ENCODE data around the gene COX7A2L. TPM values are rescaled to one million over a fixed set of nuclear protein-coding genes. Genes with fewer than 3 reads are reported as not detected.

Gene COX7A2L
- total RNA-seq, 1 donor from 2014 or later: 94.8 TPM

DNA sequence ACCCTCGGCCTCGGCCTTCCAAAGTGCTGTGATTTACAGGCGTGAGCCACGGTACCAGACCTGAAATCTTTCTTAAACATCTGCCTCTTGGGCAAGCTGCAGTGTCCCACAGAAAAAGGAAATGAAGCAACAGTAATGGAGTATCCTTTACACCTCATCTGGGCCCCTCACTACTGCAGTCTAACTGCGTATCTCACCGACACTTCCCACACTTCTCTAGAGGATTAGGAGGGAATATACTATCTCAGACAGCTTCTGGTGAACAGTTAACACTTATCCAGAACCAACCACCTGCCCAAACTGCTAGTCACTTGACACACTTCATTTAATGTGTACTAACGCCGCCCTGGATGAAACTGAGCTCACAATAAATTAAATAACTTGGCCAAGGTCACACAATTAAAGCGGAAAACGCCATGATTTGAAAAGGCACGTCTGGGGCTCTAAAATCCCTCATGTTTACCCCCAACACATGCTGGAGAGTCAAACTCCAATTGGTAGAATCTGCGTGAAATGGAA, 993 bp downstream of the COX7A2L start:
- TF ChIP-seq, protein P1, sequence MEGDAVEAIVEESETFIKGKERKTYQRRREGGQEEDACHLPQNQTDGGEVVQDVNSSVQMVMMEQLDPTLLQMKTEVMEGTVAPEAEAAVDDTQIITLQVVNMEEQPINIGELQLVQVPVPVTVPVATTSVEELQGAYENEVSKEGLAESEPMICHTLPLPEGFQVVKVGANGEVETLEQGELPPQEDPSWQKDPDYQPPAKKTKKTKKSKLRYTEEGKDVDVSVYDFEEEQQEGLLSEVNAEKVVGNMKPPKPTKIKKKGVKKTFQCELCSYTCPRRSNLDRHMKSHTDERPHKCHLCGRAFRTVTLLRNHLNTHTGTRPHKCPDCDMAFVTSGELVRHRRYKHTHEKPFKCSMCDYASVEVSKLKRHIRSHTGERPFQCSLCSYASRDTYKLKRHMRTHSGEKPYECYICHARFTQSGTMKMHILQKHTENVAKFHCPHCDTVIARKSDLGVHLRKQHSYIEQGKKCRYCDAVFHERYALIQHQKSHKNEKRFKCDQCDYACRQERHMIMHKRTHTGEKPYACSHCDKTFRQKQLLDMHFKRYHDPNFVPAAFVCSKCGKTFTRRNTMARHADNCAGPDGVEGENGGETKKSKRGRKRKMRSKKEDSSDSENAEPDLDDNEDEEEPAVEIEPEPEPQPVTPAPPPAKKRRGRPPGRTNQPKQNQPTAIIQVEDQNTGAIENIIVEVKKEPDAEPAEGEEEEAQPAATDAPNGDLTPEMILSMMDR (IDR thresholded peaks at IDR 0.05; ENCODE audit: unreplicated experiment): no peak
- H3K9me3 Mint-ChIP-seq (ENCODE audit: unreplicated experiment): no peaks in the 10 kb centered on the region

DNA sequence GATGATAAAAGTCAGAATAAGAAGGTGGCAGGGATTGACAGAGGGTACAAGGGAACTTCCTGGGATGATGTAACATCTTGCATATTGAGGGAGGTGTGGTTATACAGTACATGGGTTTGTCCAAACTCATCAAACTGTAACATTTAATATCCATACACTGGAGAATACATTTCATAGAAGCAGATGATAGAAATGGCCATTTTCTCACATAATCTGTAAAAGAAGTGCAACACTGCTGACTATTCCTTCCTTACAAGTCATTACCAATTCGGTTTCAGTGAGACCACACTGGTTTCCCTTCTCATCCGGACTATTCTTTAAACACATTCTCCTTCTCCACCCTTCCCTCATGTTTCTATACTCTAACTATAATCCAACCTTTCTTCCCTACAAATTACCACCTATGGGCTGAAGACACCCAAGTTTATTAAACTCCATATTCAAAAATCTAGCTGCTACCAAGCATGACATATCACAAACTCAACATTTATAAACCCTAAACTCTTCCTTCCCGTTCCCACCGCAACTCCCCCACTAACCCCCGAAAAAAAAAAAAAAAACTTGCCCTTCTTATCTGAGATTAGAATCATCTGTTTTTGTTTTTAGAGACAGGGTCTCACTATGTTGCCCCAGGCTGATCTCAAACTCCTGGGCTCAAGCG, 1.6 kb downstream of the COX7A2L start:
- no peak for DNase-seq (ENCODE audit: low spot score)
- peak overlapping the region; percentile 86 for H3K27ac Mint-ChIP-seq (ENCODE audit: unreplicated experiment)
- H3K27me3 Mint-ChIP-seq (ENCODE audit: unreplicated experiment): peaks cover 5% of the 10 kb centered on the region
- no peaks in the 10 kb centered on the region for H3K9me3 Mint-ChIP-seq (ENCODE audit: unreplicated experiment)
- H3K4me3 Mint-ChIP-seq (ENCODE audit: unreplicated experiment): peak overlapping the region; percentile 94
- peaks cover 18% of the 10 kb centered on the region for H3K4me1 Mint-ChIP-seq (ENCODE audit: unreplicated experiment)
- peaks cover 3% of the 10 kb centered on the region for H3K36me3 Mint-ChIP-seq (ENCODE audit: low read depth, unreplicated experiment)
- TF ChIP-seq, protein P1 (IDR thresholded peaks at IDR 0.05; ENCODE audit: unreplicated experiment): no peak

More for the DNA sequence above, 993 bp downstream of the COX7A2L start:
- peak; percentile 21 for DNase-seq (ENCODE audit: low spot score)
- Mint-ChIP-seq H3K4me1 (ENCODE audit: unreplicated experiment) (peaks cover 18% of the 10 kb centered on the region), H3K36me3 (ENCODE audit: low read depth, unreplicated experiment) (peaks cover 3% of the 10 kb centered on the region), H3K4me3 (ENCODE audit: unreplicated experiment) (peak overlapping the region; percentile 94), H3K27ac (ENCODE audit: unreplicated experiment) (peak overlapping the region; percentile 86), H3K27me3 (ENCODE audit: unreplicated experiment) (peaks cover 5% of the 10 kb centered on the region)

DNA sequence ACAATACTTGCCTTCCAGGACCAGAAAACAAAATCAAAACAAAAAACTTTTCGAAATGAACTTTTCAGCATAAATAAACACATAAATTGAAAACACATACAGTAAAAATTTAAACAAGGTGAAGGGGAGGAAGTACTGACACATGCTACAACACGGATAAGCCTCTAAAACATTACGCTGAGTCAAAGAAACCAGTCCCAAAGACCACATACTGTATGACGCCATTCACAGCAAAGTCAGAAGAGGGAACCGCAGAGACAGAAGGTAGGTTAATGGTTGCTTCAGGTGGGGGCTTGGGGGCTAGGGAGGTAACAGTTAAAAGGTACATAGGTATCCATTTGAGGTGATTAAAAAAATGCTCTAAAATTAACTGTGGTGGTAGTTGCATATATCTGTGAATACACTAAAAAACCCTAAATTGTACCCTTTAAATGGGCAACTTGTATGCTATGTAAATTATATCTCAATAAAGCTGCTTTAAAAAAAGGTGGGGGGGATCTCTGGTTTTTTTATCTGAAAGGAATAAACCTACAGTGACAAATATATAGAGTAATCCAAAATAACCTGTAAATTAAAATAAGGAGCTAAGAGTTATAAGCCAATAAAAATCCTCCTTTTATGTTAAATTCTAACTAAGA, 7.1 kb downstream of the COX7A2L start:
- TF ChIP-seq, protein P1 (IDR thresholded peaks at IDR 0.05; ENCODE audit: unreplicated experiment): no peak
- Mint-ChIP-seq H3K4me1 (ENCODE audit: unreplicated experiment) (peaks cover 3% of the 10 kb centered on the region), H3K9me3 (ENCODE audit: unreplicated experiment) (no peaks in the 10 kb centered on the region), H3K27me3 (ENCODE audit: unreplicated experiment) (peaks cover 1% of the 10 kb centered on the region), H3K4me3 (ENCODE audit: unreplicated experiment) (no peak overlapping the region), H3K36me3 (ENCODE audit: low read depth, unreplicated experiment) (peaks cover 8% of the 10 kb centered on the region), H3K27ac (ENCODE audit: unreplicated experiment) (peak overlapping the region; percentile 7)
- no peak for DNase-seq (ENCODE audit: low spot score)

DNA sequence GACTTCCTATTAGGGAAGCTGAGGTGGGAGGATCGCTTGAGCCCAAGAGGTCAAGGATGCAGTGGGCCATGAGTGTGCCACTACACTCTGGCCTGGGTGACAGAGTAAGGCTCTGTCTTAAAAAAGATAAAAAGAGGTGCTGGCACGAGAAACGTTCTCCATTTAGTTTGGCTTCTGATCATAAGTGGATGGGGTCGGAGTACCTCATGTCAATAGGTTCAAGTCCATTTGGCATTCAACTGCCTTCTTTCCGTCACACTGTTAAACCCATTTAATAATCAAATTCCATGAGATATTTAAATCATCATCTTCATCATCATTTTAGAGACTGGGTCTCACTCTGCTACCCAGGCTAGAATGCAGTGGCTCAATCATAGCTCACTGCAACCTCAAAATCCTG, 9.2 kb downstream of the COX7A2L start:
- H3K27me3 Mint-ChIP-seq (ENCODE audit: unreplicated experiment): no peaks in the 10 kb centered on the region
- peaks cover 13% of the 10 kb centered on the region for H3K36me3 Mint-ChIP-seq (ENCODE audit: low read depth, unreplicated experiment)
- H3K4me3 Mint-ChIP-seq (ENCODE audit: unreplicated experiment): no peak overlapping the region
- no peak for DNase-seq (ENCODE audit: low spot score)
- no peaks in the 10 kb centered on the region for H3K4me1 Mint-ChIP-seq (ENCODE audit: unreplicated experiment)
- H3K27ac Mint-ChIP-seq (ENCODE audit: unreplicated experiment): no peak overlapping the region
- no peaks in the 10 kb centered on the region for H3K9me3 Mint-ChIP-seq (ENCODE audit: unreplicated experiment)
- TF ChIP-seq, protein P1 (IDR thresholded peaks at IDR 0.05; ENCODE audit: unreplicated experiment): no peak

All from endothelial cell (in vitro differentiated cells).